HG02623 (cell line): Measurements from ENCODE around the gene NPR1.
"Not testable (repeated sequence)": the region's sequence is repeated elsewhere in the genome, so short reads cannot be mapped to it uniquely, and the experiment has no call there.

Experiments
- ATAC-seq: cut with Tn5 transposase; IDR thresholded peaks from one replicate; pipeline ENCODE4 v1.9.1; 2021; ENCODE audit warnings: moderate library complexity; ENCODE audit not compliant: unreplicated experiment

Gene NPR1

GRCh38 chr1:153649137-153649862 is 29.2 kb upstream of the NPR1 start:
- no peak for ATAC-seq

DNA sequence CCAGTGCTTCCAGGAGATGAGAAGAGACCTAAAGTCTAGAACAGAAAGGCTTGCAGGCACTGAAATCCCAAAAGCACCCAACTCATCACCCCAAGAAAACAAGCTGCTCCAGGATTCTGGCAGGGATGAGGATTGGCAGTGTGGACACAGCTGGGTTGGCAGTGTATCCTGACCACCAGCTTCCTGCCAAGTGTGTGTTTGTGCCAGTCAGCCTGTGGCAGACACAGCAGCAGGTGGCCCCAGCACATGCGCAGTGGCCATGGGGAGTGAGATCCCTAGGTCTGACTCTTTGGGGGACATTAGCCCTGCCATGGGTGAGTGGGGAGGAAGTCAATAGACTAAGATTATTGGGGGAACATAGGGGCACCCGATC is 28.6 kb upstream of the NPR1 start:
- ATAC-seq: no peak

GRCh38 chr1:153651771-153652170 is 26.7 kb upstream of the NPR1 start:
- ATAC-seq: no peak

GRCh38 chr1:153652805-153653500 is 25.5 kb upstream of the NPR1 start:
- no peak for ATAC-seq

DNA sequence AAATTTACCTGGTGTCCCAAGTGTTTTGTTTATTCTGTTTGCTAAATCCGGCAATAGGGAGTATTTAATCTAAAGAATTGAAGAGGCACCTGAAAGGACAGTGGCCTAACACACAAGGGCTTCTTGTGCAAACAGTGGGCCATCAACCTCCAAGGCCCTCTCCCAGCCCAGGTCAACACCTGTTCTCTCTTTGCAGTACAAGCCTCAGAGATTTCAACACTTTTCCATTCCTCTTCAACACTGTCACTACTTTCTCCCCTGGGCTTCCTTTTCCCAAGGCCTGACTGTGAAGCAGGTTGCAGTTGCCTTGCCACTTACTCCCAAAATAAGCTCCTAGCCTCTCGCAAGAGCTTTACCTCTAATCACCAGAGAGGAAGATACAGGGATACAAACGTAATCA is 23.2 kb upstream of the NPR1 start:
- ATAC-seq: no peak

DNA sequence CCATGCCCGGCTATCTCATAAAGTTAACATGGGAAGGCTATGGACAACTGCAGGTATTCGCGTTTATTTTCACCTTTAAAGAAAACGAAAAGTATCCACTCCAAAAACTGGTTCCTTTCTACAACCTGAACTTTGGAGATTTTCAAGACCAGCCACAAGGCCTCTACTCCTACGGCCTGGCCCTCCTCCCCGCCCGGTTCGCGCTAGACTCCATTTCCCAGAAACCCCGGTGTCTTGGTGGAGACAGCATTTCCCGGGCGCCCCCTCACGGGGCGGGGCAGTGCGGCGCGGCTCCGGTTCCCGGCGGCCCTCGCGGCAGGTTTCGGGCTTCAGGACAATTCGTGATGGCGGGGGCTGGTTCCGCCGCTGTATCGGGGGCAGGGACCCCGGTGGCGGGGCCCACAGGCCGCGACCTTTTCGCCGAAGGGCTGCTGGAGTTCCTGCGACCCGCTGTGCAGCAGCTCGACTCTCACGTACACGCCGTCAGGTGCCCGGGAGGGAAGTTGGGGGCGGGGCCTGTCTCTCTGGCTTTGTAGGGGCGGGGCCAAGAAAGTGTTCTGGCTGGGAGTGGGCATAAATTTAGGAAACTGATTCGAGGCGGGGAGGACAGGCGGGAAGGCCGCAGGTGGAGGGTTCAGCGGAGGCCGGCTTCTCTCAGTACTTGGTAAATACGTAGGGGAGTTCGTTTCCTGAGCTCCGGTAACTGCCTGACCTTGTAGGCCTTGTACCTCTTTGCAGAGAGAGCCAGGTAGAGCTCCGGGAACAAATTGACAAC is 19.9 kb upstream of the NPR1 start, which contains the start of gene SNAPIN:
Gene SNAPIN, plus strand, starts transcription at position 304 of the 775 bp plus-strand sequence. Its CDS starts 41 bp downstream, at position 345.
- ATAC-seq: peak; percentile 94

- ATAC-seq: no peak
Measured at GRCh38 chr1:153659175-153659534, 19.3 kb upstream of the NPR1 start.

GRCh38 chr1:153659656-153660055 is 18.8 kb upstream of the NPR1 start:
- ATAC-seq: no peak

- ATAC-seq: no peak
Measured at GRCh38 chr1:153661111-153661708, 17.3 kb upstream of the NPR1 start.

DNA sequence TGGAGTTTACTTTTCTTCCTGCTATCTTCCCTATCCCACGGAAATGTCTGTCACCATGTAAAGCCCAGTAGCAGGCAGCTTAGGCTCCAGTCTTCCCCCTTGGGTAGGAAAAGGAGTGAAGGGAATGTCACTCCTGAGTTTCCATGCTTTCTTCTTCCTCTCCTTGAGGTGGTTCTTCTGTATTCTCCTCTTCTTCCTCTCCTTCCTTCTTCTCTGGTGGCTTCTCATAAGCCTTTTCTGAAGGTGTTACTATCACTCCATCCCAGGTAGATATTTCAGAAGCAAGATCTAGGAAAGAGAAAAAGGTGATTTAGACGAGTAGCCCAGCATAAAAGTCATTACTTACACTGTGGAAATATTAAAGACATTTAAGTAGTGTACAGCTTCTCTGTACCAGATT is 16.2 kb upstream of the NPR1 start:
- no peak for ATAC-seq

DNA sequence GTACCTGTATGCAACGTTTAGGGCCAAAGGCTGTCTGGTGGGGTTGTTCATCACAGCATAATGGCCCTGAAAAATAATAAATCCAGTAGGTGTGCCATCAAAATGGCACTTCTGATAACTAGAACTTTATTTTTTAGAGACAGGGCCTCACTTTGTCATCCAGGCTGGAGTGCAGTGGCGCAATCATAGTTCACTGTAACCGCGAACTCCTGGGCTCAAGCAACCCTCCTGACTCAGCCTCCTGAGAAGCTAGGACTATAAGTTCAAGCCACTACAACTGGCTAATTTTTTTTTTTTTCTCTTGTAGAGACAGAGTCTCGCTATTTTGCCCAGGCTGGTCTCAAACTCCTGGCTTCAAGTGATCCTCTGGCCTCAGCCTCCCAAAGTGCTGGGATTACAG is 15.3 kb upstream of the NPR1 start:
- ATAC-seq: no peak

- ATAC-seq: no peak
Measured at GRCh38 chr1:153667439-153667838, 11.0 kb upstream of the NPR1 start.

DNA sequence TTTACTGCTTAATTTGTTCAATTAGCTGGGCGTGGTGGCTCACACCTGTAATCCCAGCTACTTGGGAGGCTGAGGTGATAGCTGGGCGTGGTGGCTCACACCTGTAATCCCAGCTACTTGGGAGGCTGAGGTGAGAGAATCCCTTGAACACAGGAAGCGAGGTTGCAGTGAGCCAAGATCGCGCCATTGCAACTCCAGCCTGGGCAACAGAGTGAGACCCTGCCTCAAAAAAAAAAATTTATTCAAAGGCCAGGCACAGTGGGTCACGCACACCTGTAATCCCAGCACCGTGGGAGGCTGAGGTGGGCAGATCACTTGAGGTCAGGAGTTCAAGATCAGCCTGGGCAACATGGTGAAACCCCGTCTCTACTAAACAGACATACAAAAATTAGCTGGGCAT is 9.8 kb upstream of the NPR1 start:
- ATAC-seq: not testable (repeated sequence)

DNA sequence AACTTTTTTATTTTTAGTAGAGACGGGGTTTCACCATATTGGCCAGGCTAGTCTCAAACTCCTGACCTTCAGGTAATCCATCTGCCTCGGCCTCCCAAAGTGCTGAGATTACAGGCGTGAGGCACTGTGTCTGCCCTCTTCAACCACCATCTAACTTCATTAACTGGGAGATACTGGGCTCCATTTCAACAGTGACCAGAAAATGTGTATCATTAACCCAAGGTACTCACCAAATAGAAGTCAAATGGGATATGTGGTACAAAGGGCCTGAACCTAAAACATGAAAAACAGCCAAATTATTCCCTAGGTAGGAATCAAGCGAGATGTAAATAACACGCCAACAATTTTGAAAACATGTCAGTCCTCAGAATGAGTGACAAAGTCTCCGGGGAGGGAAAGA is 8.9 kb upstream of the NPR1 start:
- ATAC-seq: no peak

GRCh38 chr1:153670257-153670858 is 8.1 kb upstream of the NPR1 start:
- ATAC-seq: no peak

GRCh38 chr1:153670859-153671627 is 7.4 kb upstream of the NPR1 start, which contains the start of gene ILF2:
TSS of gene ILF2 (minus strand) at chr1:153670993. CDS start at chr1:153670922, 71 bp downstream.
- ATAC-seq: peak; percentile 96

DNA sequence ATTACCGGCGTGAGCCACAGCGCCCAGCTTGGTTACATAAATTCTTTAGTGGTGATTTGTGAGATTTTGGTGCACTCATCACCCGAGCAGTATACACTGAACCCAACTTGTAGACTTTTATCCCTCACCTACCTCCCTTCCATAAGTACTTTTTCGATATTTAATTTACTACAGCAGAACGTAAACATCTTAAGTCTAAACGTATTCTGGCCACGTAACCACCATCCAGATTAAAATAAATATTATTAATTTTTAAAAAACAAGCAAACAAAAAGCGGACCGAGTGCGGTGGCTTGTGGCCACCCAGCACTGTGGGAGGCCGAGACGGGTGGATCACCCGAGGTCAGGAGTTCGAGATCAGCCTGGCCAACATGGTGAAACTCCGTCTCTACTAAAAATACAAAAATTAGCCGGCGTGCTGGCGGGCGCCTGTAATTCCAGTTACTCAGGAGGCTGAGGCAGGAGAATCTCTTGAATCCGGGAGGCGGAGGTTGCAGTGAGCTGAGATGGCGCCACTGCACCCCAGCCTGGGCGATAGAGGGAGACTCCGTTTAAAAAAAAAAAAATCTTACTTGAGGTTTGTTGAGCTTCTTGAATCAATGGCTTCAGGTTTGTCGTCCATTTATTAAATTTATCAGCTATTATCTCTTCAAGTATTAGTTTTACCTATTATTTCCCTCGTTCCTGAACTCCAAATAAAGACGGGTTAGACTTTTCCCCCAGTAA is 6.7 kb upstream of the NPR1 start:
- ATAC-seq: peak; percentile 17

DNA sequence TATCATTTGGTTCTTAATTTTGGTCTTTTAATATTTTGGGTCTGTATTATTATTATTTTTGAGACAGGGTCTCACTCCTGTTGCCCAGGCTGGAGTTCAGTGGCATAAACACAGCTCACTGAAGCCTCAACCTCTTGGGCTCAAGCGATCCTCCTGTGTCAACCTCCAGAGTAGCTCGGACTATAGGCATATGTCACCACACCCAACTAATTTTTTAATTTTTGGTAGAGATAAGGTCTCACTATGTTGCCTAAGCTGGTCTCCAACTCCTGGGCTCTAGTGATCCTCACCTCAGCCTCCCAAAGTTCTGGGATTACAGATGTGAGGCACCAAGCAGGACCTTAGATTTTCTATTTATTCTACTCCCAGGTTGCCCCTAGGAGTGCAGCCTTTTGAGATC is 5.0 kb upstream of the NPR1 start:
- no peak for ATAC-seq

- no peak for ATAC-seq
Measured at GRCh38 chr1:153677718-153678518, 570 bp upstream of the NPR1 start.
